ENCODE data around the gene THAP4.
"Not testable (repeated sequence)": the region's sequence is repeated elsewhere in the genome, so short reads cannot be mapped to it uniquely, and the experiment has no call there.

The THAP4 gene

GRCh38 chr2:241584436-241584835 is 52.5 kb downstream of the THAP4 start:
- no peak for DNase-seq (ENCODE audit: low spot score)

DNA sequence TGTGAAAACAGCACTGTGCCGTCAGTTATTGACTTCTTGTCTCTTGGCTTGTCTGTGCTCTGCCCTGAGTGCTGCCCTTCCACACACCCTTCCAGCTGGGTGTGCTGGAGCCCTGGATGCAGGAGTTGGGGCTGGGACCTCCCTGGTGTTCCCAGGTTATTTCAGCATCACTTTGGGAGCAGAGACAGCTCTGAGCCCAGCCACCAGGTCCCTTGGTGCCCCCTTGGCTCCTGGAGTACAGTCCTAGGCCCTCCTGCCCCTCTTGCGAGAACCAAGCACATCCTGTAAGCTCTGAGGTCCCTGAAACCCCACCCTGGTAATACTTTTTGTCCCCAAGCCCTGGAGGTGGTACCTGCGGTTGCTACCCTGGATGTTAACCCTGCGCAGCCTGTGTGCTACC is 54.2 kb downstream of the THAP4 start:
- DNase-seq (ENCODE audit: low spot score), result no peak

DNA sequence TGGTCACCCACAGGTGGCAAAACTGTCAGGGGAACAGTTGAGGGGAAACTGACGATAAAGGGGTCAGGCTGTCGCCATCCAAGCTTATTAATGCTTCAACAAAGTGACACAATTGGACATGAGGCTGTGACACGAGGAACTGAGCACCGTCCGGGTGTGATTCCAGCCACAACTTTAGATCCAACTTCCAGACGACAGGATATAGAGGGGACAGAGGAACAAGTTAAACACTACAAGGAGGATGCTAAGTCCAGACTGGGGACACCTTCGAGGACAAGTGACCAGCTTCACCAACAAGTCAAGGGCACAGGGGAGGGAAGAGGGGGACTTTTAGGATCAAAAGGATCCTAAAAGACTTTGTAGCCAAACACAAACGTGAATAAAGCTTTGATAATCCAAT is 54.6 kb downstream of the THAP4 start:
- no peak for DNase-seq (ENCODE audit: low spot score)

DNA sequence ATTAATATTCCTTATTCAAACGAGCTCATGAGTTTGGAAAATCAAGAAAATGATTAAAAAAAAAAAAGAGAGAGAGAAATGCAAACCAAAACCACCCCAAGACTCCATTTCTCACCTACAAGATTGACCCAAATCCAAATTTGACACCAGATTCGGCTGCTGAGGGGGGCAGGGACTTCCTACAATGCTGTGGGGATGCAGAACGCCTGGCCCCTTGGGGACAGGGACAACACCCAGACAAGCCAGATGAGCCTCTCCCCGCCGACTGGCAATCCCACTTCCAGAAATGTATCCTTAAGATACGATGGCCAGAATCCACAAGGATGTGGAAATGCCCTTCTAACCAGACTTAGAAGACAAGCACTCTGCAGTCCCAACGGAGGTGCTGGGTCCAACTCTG is 57.7 kb downstream of the THAP4 start:
- DNase-seq (ENCODE audit: low spot score), result no peak

DNA sequence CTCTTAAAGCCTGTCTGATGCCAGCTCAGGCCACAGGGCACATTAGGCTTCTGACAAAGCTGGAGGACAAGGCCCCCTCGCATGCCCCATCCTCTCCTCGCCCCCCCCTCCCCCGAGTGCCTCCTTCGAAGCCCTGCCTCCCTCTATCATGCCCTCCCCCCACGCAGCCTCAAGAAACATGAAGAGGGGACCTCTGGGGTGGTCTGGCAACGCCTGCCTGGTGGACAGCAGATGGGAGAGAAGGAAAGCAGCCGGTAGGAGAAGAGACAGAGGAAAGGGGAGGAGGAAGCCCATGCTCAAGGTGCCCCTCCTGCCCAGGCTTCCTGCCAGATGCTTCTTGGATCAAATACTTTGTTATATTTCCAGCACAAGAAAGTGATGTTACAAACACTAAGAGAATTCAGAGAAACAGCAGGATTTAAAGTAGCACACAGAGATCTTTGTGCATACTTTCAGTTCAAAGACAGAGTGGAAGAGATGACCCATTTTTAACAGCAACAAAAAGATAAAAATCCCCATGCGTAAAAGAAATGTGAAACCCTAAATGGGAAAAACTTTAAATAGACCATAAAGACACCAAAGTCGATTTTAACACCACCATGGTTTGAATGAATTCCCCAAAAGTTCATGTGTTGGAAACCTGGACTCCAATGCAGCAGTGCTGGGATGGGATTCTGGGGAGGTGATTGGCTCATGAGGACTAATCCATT is 59.4 kb downstream of the THAP4 start:
- DNase-seq (ENCODE audit: low spot score), result no peak

- DNase-seq (ENCODE audit: low spot score), result no peak
Observed at GRCh38 chr2:241576293-241576654, 60.7 kb downstream of the THAP4 start.

DNA sequence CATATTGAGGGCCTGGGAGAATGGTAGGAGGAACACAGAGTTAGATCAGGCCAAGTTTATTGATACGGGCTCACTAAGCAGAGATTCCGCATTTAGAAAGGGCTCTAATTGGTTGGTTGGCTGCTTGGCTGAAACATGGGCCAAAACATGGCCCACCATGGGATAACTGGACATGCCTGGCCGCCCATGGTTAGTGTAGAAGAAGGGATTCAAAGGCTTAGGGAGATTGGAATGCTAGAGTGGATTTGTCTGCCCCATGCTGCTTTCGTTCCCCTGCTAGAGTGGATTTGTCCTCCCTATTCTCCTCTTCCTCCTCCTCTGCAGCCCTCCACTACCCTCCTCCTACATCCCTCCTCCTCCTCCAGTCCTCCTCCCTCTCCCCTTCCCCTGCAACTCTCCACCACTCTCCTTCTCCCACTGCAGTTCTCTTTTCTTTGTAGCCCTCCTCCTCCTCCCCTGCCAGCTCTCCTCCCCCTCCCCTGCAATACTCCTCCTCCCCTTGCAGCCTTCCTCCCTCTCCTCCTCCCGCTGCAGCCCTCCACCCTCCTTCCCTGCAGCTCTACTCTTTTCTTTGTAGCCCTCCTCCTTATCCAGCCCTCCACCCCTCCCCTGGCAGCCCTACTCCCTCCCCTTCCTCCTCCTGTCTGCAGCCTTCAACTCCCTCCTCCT is 61.2 kb downstream of the THAP4 start:
- DNase-seq (ENCODE audit: low spot score), result no peak

DNA sequence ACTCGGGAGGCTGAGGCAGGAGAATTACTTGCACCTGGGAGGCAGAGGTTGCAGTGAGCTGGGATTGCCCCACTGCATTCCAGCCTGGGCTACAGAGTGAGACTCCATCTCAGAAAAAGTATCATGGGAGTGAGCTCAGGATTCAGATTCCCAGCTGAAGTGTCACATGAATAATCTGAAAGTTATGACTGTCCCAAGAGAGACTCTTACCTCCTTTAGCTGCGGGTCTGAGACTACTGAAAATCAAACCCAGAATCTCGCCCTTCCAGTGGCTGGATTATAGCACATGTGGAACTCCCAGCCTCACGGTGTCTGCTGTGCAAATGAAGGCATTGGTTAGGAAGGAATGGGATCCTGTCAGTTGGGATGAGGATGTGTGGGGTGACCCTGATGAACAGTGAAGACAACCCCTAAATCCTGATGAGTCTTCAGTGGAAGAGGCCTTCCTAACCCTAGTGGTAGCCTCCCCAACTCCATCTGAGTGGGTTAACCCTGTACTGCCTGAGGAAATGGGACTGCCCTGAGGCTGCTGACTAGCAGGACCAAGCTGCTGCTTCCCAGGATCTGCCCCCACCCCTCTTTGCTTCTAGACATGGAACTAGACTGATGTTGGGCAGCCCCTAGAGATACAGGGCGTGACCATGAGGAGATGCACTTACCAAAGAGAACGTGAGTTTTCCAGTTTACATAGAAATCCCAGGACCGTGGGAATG is 61.9 kb downstream of the THAP4 start:
- no peak for DNase-seq (ENCODE audit: low spot score)

DNA sequence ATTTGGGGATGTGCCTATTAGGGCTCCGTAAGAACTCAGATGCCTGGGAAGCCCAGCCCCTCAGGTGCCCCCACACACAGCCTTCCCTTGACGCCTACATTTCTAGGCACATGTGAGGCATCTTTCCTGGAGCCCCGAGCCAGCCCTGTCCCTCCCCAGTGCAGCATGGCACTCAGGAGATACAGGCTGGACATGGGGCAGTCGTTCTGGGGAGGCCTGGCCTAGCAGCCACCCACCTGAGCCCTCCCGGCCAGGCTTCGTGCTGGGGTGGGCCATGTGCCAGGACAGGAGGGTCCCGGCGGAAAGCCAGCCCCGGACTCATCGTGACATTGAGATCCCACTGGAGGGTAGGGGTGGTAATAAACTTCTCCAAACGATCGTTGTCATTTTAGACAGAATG is 63.2 kb downstream of the THAP4 start:
- no peak for DNase-seq (ENCODE audit: low spot score)

- DNase-seq (ENCODE audit: low spot score), result not testable (repeated sequence)
Observed at GRCh38 chr2:241572915-241573651, 63.9 kb downstream of the THAP4 start.

DNA sequence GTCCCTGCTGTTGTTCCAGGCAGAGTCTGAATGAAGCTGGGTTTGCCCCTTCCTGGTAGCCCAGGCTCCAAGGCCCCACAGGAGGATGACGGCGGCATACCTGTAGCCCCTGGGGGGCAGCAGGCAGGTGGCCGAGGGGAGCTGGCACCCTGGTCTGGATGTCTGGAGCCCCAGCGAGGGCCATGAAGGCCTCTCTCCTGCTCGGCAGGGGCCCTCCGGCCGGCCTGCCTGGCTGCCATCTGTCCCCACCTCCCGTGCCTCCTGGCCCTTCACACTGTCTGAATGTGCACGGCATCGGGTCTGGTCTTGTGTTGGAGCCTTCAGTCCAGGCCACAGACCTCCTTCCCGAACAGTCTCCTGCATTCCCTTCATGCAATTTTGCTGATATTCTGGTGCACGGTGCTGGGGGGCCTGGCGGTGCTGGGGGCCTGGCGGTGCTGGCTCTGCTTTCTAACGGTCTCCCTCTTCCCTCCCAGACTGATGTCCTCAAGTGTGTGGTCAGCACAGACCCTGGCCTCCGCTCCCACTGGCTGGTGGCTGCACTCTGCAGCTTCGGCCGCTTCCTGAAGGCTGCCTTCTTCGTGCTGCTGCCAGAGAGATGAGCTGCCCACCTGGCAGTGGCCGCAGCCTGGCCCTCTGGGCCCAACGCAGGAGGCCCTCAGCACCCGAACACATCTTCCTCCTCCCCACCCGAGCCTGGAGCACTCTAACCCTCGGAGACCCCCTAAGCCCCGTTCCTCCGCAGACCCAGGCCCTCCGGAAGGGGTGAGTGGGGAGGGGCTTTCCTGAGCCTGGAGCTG is 64.9 kb downstream of the THAP4 start:
- DNase-seq (ENCODE audit: low spot score), result no peak

- DNase-seq (ENCODE audit: low spot score), result no peak
Observed at GRCh38 chr2:241570961-241571581, 65.9 kb downstream of the THAP4 start.

GRCh38 chr2:241569831-241570281 is 67.1 kb downstream of the THAP4 start:
- DNase-seq (ENCODE audit: low spot score), result no peak

GRCh38 chr2:241568726-241569125 is 68.2 kb downstream of the THAP4 start:
- DNase-seq (ENCODE audit: low spot score), result no peak

DNA sequence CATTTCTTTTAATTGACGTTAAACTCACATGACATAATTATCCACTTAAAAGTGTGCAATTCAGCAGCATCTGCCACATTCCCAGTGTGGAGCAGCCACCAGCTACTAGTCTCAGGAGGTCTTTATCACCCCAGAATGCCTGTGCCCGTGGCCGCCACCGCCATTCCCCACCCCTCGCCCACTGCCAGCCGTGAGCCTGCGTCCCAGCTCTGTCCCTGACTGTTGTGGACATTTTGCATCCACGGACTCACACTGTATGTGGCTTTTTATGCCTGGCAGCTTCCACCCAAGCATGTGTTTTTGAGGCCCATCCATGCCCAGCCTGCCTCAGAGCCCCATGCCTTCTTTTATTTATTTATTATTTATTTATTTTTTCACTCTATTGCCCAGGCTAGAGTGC is 69.2 kb downstream of the THAP4 start:
- DNase-seq (ENCODE audit: low spot score), result no peak

- not testable (repeated sequence) for DNase-seq (ENCODE audit: low spot score)
Observed at GRCh38 chr2:241567266-241567665, 69.7 kb downstream of the THAP4 start.

DNA sequence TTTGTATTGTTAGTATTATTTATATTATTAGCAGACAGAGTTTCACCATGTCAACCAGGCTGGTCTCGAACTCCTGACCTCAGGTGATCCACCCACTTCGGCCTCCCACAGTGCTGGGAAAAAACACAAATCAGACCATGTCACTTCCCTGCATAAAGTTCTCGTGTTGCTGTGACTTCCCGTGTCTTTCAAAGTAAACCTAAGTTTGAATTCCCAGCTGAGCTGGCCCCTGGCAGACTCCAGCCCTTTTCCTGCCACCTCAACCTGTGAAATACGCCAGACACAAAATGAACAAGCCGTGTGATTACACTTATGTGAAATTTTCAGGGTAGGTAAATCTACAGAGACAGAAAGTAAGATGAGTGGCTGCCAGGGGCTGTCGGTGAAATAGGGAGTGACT is 70.5 kb downstream of the THAP4 start:
- no peak for DNase-seq (ENCODE audit: low spot score)

DNA sequence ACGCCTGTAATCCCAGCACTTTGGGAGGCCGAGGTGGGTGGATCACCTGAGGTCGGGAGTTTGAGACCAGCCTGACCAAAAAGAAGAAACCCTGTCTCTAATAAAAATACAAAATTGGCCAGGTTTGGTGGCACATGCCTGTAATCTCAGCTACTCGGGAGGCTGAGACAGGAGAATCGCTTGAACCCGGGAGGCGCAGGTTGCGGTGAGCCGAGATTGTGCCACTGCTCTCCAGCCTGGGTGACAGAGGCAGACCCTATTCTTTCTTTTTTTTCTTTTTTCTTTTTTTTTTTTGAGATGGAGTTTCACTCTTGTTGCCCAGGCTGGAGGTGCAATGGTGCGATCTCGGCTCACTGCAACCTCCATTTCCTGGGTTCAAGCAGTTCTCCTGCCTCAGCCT is 70.9 kb downstream of the THAP4 start:
- DNase-seq (ENCODE audit: low spot score), result not testable (repeated sequence)

DNA sequence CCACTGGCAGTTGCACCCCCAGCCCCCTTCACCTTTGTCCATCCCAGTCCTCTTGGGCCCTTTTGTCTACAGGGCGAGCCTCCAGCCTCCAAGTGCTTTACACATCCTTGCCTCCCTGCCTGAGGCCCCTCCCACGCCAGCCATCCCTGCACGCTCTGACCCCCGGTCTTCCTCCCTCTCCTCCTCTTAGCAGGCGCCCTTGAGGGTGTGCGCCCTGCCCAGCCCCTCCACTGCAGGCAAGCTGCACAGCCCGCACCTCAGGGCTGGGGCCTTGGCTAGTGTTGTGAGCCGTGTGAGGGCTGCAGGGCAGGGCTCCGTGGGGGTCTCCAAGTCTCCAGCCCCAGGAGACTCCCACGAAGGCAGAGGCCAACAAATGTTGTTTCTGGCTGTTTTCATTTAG is 71.5 kb downstream of the THAP4 start:
- DNase-seq (ENCODE audit: low spot score), result no peak

GRCh38 chr2:241564596-241565410 is 72.2 kb downstream of the THAP4 start:
- no peak for DNase-seq (ENCODE audit: low spot score)
